Neural progenitor cell (in vitro differentiated cells): ENCODE results near the gene PRELP. TPM values are rescaled to one million over a fixed set of nuclear protein-coding genes. Genes with fewer than 3 reads are reported as not detected.

Source experiments
- DNase-seq: peaks from one replicate; pipeline ENCODE4 v3.0.0-alpha.2; 2016; ENCODE audit warnings: low spot score
- H2AFZ ChIP-seq: fragments of 200-600 bp; sonication (generic); replicated peaks from 2 replicates; pipeline ENCODE4 v1.6.1; 2016; ENCODE audit warnings: antibody characterized with exemption
- H3F3A ChIP-seq: fragments of 200-600 bp; sonication (generic); 2 replicates; pipeline ENCODE4 v1.6.1; 2016; ENCODE audit warnings: antibody characterized with exemption, low read depth
- H3K27ac ChIP-seq: fragments of 200-600 bp; sonication (generic); 2 replicates; pipeline ENCODE4 v1.5.1; 2016; ENCODE audit warnings: mild to moderate bottlenecking
- H3K27me3 ChIP-seq: fragments of 200-600 bp; sonication (generic); 2 replicates; pipeline ENCODE4 v1.6.1; 2016; ENCODE audit warnings: mild to moderate bottlenecking, moderate library complexity
- H3K36me3 ChIP-seq: fragments of 200-600 bp; sonication (generic); 2 replicates; pipeline ENCODE4 v1.5.1; 2016
- H3K4me1 ChIP-seq: fragments of 200-600 bp; sonication (generic); 2 replicates; pipeline ENCODE4 v1.6.1; 2016; ENCODE audit warnings: mixed run types
- H3K4me2 ChIP-seq: fragments of 200-600 bp; sonication (generic); 2 replicates; pipeline ENCODE4 v1.6.1; 2016
- H3K4me3 ChIP-seq: fragments of 200-600 bp; sonication (generic); 2 replicates; pipeline ENCODE4 v1.5.1; 2016
- H3K79me2 ChIP-seq: fragments of 200-600 bp; sonication (generic); 2 replicates; pipeline ENCODE4 v1.6.1; 2016; ENCODE audit warnings: low read depth
- H3K9ac ChIP-seq: fragments of 200-600 bp; sonication (generic); 2 replicates; pipeline ENCODE4 v1.6.1; 2016
- H3K9me3 ChIP-seq: fragments of 200-600 bp; sonication (generic); 2 replicates; pipeline ENCODE4 v1.5.1; 2016; ENCODE audit warnings: low read depth
- H4K20me1 ChIP-seq: fragments of 200-600 bp; sonication (generic); 2 replicates; pipeline ENCODE4 v1.6.1; 2016; ENCODE audit warnings: low read depth
- H3K27ac Mint-ChIP-seq: 3 replicates; pipeline ENCODE4 v1.8.0; 2021; ENCODE audit warnings: mixed read lengths
- H3K27me3 Mint-ChIP-seq: 2 replicates; pipeline ENCODE4 v1.8.0; 2022; ENCODE audit warnings: low read depth, mild to moderate bottlenecking, inconsistent platforms, moderate library complexity, mixed read lengths; ENCODE audit not compliant: insufficient read depth
- H3K36me3 Mint-ChIP-seq: 3 replicates; pipeline ENCODE4 v1.8.0; 2021; ENCODE audit warnings: mixed read lengths
- H3K4me1 Mint-ChIP-seq: 3 replicates; pipeline ENCODE4 v1.8.0; 2021; ENCODE audit warnings: mixed read lengths
- H3K4me3 Mint-ChIP-seq: 3 replicates; pipeline ENCODE4 v1.8.0; 2021; ENCODE audit warnings: mild to moderate bottlenecking, moderate library complexity, mixed read lengths
- H3K9me3 Mint-ChIP-seq: 3 replicates; pipeline ENCODE4 v1.8.0; 2020; ENCODE audit warnings: mixed read lengths
- CTCF ChIP-seq: fragments of 200-600 bp; sonication (generic); IDR thresholded peaks from 2 replicates; pipeline ENCODE4 v1.5.1; 2017; ENCODE audit warnings: antibody characterized with exemption, mild to moderate bottlenecking
- EZH2 ChIP-seq: fragments of 200-600 bp; sonication (generic); IDR thresholded peaks from 2 replicates; pipeline ENCODE4 v1.6.1; 2017; ENCODE audit warnings: antibody characterized with exemption, mild to moderate bottlenecking, moderate library complexity
- EZH2phosphoT487 ChIP-seq: fragments of 200-600 bp; sonication (generic); IDR thresholded peaks from 2 replicates; pipeline ENCODE4 v1.6.1; 2017; ENCODE audit warnings: antibody characterized with exemption
- total RNA-seq: library from RNA; depleted of rRNA; stranded (reverse); fragments of >200 nt; gene quantifications from 2 replicates; pipeline ENCODE4 v1.2.3, GENCODE V29; 2015; ENCODE audit warnings: low replicate concordance

PRELP gene
- total RNA-seq, 1 donor from 2014 or later, result 0.26 TPM

GRCh38 chr1:203459671-203460201, 15.9 kb upstream of the PRELP start:
- Histone ChIP-seq H3K27me3 (no peaks in the 10 kb centered on the region), H3K79me2 (no peaks in the 10 kb centered on the region), H3K4me1 (peaks cover 40% of the 10 kb centered on the region), H3F3A (peaks cover 25% of the 10 kb centered on the region), H4K20me1 (no peaks in the 10 kb centered on the region), H3K36me3 (peaks cover 6% of the 10 kb centered on the region), H3K9me3 (no peaks in the 10 kb centered on the region), H3K27ac (no peak overlapping the region), H3K9ac (no peak overlapping the region), H3K4me3 (no peak overlapping the region), H3K4me2 (no peak overlapping the region), H2AFZ (no peak overlapping the region)
- Mint-ChIP-seq H3K27ac (no peak overlapping the region), H3K36me3 (no peaks in the 10 kb centered on the region), H3K27me3 (peaks cover 5% of the 10 kb centered on the region), H3K4me1 (peaks cover 45% of the 10 kb centered on the region), H3K4me3 (no peak overlapping the region), H3K9me3 (no peaks in the 10 kb centered on the region)
- TF ChIP-seq EZH2phosphoT487 (no peak), EZH2 (no peak), CTCF (no peak)
- no peak for DNase-seq

- no peaks in the 10 kb centered on the region for H3K27me3 ChIP-seq
- peaks cover 14% of the 10 kb centered on the region for H3F3A ChIP-seq
- no peaks in the 10 kb centered on the region for H3K79me2 ChIP-seq
- H3K4me3 Mint-ChIP-seq, result no peak overlapping the region
- H3K9me3 Mint-ChIP-seq, result no peaks in the 10 kb centered on the region
- no peaks in the 10 kb centered on the region for H4K20me1 ChIP-seq
- H3K9me3 ChIP-seq, result no peaks in the 10 kb centered on the region
- H3K4me3 ChIP-seq, result no peak overlapping the region
- peaks cover 49% of the 10 kb centered on the region for H3K4me1 Mint-ChIP-seq
- no peak overlapping the region for H3K9ac ChIP-seq
- no peak for DNase-seq
- no peaks in the 10 kb centered on the region for H3K36me3 Mint-ChIP-seq
- H2AFZ ChIP-seq, result no peak overlapping the region
- H3K4me1 ChIP-seq, result peaks cover 35% of the 10 kb centered on the region
- H3K27ac Mint-ChIP-seq, result peak overlapping the region; percentile 1
- no peak overlapping the region for H3K27ac ChIP-seq
- TF ChIP-seq CTCF (no peak), EZH2 (no peak), EZH2phosphoT487 (no peak)
- H3K27me3 Mint-ChIP-seq, result peaks cover 3% of the 10 kb centered on the region
- peaks cover 6% of the 10 kb centered on the region for H3K36me3 ChIP-seq
- H3K4me2 ChIP-seq, result no peak overlapping the region
Measured at GRCh38 chr1:203461717-203462116, 13.9 kb upstream of the PRELP start.

GRCh38 chr1:203462143-203462542, 13.5 kb upstream of the PRELP start:
- no peaks in the 10 kb centered on the region for H3K36me3 Mint-ChIP-seq
- H3K27ac ChIP-seq, result no peak overlapping the region
- peaks cover 3% of the 10 kb centered on the region for H3K27me3 Mint-ChIP-seq
- no peak for DNase-seq
- H3K4me1 Mint-ChIP-seq, result peaks cover 49% of the 10 kb centered on the region
- no peak overlapping the region for H3K4me3 ChIP-seq
- no peak overlapping the region for H3K4me3 Mint-ChIP-seq
- H3F3A ChIP-seq, result peaks cover 10% of the 10 kb centered on the region
- H2AFZ ChIP-seq, result no peak overlapping the region
- no peak overlapping the region for H3K27ac Mint-ChIP-seq
- H3K4me2 ChIP-seq, result no peak overlapping the region
- no peaks in the 10 kb centered on the region for H3K9me3 ChIP-seq
- no peak overlapping the region for H3K9ac ChIP-seq
- no peaks in the 10 kb centered on the region for H3K9me3 Mint-ChIP-seq
- no peaks in the 10 kb centered on the region for H3K27me3 ChIP-seq
- H3K4me1 ChIP-seq, result peaks cover 31% of the 10 kb centered on the region
- no peaks in the 10 kb centered on the region for H4K20me1 ChIP-seq
- H3K36me3 ChIP-seq, result peaks cover 6% of the 10 kb centered on the region
- no peaks in the 10 kb centered on the region for H3K79me2 ChIP-seq
- TF ChIP-seq EZH2, result no peak

GRCh38 chr1:203462878-203463277, 12.7 kb upstream of the PRELP start:
- DNase-seq, result no peak
- no peak for TF ChIP-seq EZH2
- TF ChIP-seq EZH2phosphoT487, result no peak
- no peak for TF ChIP-seq CTCF
- H3K36me3 ChIP-seq, result peaks cover 6% of the 10 kb centered on the region
- no peaks in the 10 kb centered on the region for H3K9me3 Mint-ChIP-seq
- H3K9ac ChIP-seq, result no peak overlapping the region
- peaks cover 47% of the 10 kb centered on the region for H3K4me1 Mint-ChIP-seq
- no peaks in the 10 kb centered on the region for H3K36me3 Mint-ChIP-seq
- no peaks in the 10 kb centered on the region for H3K9me3 ChIP-seq
- no peaks in the 10 kb centered on the region for H3K79me2 ChIP-seq
- no peaks in the 10 kb centered on the region for H4K20me1 ChIP-seq
- no peak overlapping the region for H3K27ac ChIP-seq
- no peak overlapping the region for H3K4me2 ChIP-seq
- peaks cover 28% of the 10 kb centered on the region for H3K4me1 ChIP-seq
- no peaks in the 10 kb centered on the region for H3K27me3 ChIP-seq
- H3K27ac Mint-ChIP-seq, result no peak overlapping the region
- H3K4me3 ChIP-seq, result no peak overlapping the region
- peaks cover 3% of the 10 kb centered on the region for H3K27me3 Mint-ChIP-seq
- peaks cover 6% of the 10 kb centered on the region for H3F3A ChIP-seq
- H3K4me3 Mint-ChIP-seq, result no peak overlapping the region
- H2AFZ ChIP-seq, result no peak overlapping the region
